Renal cortex interstitium (tissue), 11 donors: ENCODE data around the gene UBE2D4. TPM values are rescaled to one million over a fixed set of nuclear protein-coding genes. Genes with fewer than 3 reads are reported as not detected.
"Not testable (repeated sequence)": the region's sequence is repeated elsewhere in the genome, so short reads cannot be mapped to it uniquely, and the experiment has no call there.

Source experiments
- DNase-seq, 11 donors: peaks; one replicate each; pipeline ENCODE4 v3.0.0-alpha.2; 2013; ENCODE audit warnings: low read depth in 9 of 11, low spot score in 4 of 11; ENCODE audit errors: extremely low read depth in 1 of 11
- polyA plus RNA-seq, 3 donors: library from polyadenylated mRNA; unstranded; fragments of 120-200 nt; gene quantifications; one replicate each; pipeline ENCODE4 v1.2.1, GENCODE V29; 2013; ENCODE audit not compliant: insufficient read length in 3 of 3

The UBE2D4 gene
- polyA plus RNA-seq, 3 donors, result 19.8 to 20.7 (median 20.6) TPM

- peak in 10 of 11 donors; percentile 1 to 32 (median 10) for DNase-seq
Observed at GRCh38 chr7:43985904-43986864, 59.9 kb downstream of the UBE2D4 start.

GRCh38 chr7:43987476-43987875 is 61.2 kb downstream of the UBE2D4 start:
- DNase-seq, result not testable (repeated sequence)

- DNase-seq, result not testable (repeated sequence)
Observed at GRCh38 chr7:43990011-43990585, 63.9 kb downstream of the UBE2D4 start.

- not testable (repeated sequence) for DNase-seq
Observed at GRCh38 chr7:43990829-43991228, 64.6 kb downstream of the UBE2D4 start.

GRCh38 chr7:43992896-43993295 is 66.7 kb downstream of the UBE2D4 start:
- not testable (repeated sequence) for DNase-seq

GRCh38 chr7:43994681-43995080 is 68.4 kb downstream of the UBE2D4 start:
- DNase-seq, result not testable (repeated sequence)

GRCh38 chr7:43997532-43997931 is 71.3 kb downstream of the UBE2D4 start, which contains the start of gene SPDYE1:
SPDYE1 (plus strand) TSS chr7:43997897; CDS start chr7:43999950, 2,053 bp downstream.
- DNase-seq, result not testable (repeated sequence)

Other genes with a start within 250 kb of the UBE2D4 start
- gene COA1, start 196.9 kb upstream of the UBE2D4 start, polyA plus RNA-seq, result 10 to 100 TPM; 70.9 to 78.0 (median 72.4) TPM
- 10 to 100 TPM; 54.2 to 56.5 (median 55.1) TPM for gene BLVRA, start 167.8 kb upstream of the UBE2D4 start, polyA plus RNA-seq
- 10 to 100 TPM; 65.3 to 88.8 (median 87.6) TPM for gene MRPS24, start 56.9 kb upstream of the UBE2D4 start, polyA plus RNA-seq
- gene URGCP, start 19.8 kb upstream of the UBE2D4 start, polyA plus RNA-seq, result 10 to 100 TPM; 31.1 to 38.6 (median 34.2) TPM
- 1 to 10 TPM in 1 of 3 donors, under 1 TPM in 2; 0.40 to 1.7 (median 0.80) TPM for gene SPDYE1, start 71.5 kb downstream of the UBE2D4 start, polyA plus RNA-seq
- 10 to 100 TPM; 58.4 to 77.5 (median 75.2) TPM for gene DBNL, start 118.3 kb downstream of the UBE2D4 start, polyA plus RNA-seq
- gene PGAM2, start 139.1 kb downstream of the UBE2D4 start, polyA plus RNA-seq, result 1 to 10 TPM in 2 of 3 donors, under 1 TPM in 1; 0.86 to 1.8 (median 1.7) TPM
- 10 to 100 TPM; 19.7 to 36.0 (median 21.2) TPM for gene POLM, start 156.1 kb downstream of the UBE2D4 start, polyA plus RNA-seq
- 10 to 100 TPM; 64.9 to 81.7 (median 79.6) TPM for gene AEBP1, start 177.9 kb downstream of the UBE2D4 start, polyA plus RNA-seq
- gene POLD2, start 197.1 kb downstream of the UBE2D4 start, polyA plus RNA-seq, result 100 to 1,000 TPM; 107 to 137 (median 110) TPM
- gene MYL7, start 214.9 kb downstream of the UBE2D4 start, polyA plus RNA-seq, result under 1 TPM; 0.59 to 0.77 (median 0.62) TPM